PC-9 (cell line): Measurements from ENCODE around the gene CAPRIN1. TPM values are rescaled to one million over a fixed set of nuclear protein-coding genes. Genes with fewer than 3 reads are reported as not detected.
"Not testable (repeated sequence)": the region's sequence is repeated elsewhere in the genome, so short reads cannot be mapped to it uniquely, and the experiment has no call there.

Experiments
- BruUV-seq: library from RNA; stranded (reverse); fragments of 400-500 nt; replicated peaks from 2 replicates; lab custom pipeline; 2021; lab: Mats Ljungman, UMichigan
- CTCF ChIA-PET: fragments of 300-600 bp; sonication (Branson Sonifier 250); formaldehyde crosslinking; loops from one replicate; lab custom pipeline; 2022; ENCODE audit warnings: antibody characterized with exemption; lab: Charles Lee
- POLR2A ChIA-PET: fragments of 300-600 bp; sonication (Branson Sonifier 250); formaldehyde crosslinking; loops from one replicate; lab custom pipeline; 2022; ENCODE audit warnings: antibody characterized with exemption; ENCODE audit not compliant: unreplicated experiment; lab: Charles Lee
- DNase-seq, 2 experiments: peaks; one replicate each; pipeline versions ENCODE4 v3.0.0 to v3.0.0-alpha.2; 2015 to 2022; ENCODE audit warnings: mixed read lengths in 1 of 2
- H2AFZ ChIP-seq: fragments of 200-600 bp; sonication (generic); 2 replicates; pipeline ENCODE4 v1.8.1; 2017; ENCODE audit warnings: antibody characterized with exemption
- H3F3A ChIP-seq: fragments of 200-600 bp; sonication (generic); 2 replicates; pipeline ENCODE4 v1.8.1; 2017; ENCODE audit warnings: antibody characterized with exemption, mild to moderate bottlenecking, low read depth; ENCODE audit not compliant: insufficient read depth
- H3K27ac ChIP-seq: fragments of 200-600 bp; sonication (generic); 2 replicates; pipeline ENCODE4 v1.6.1; 2016; ENCODE audit warnings: mixed run types
- H3K27me3 ChIP-seq: fragments of 200-600 bp; sonication (generic); 2 replicates; pipeline ENCODE4 v1.6.1; 2016; ENCODE audit warnings: low read depth, mixed run types; ENCODE audit not compliant: insufficient read depth
- H3K36me3 ChIP-seq: fragments of 200-600 bp; sonication (generic); 2 replicates; pipeline ENCODE4 v1.6.1; 2016; ENCODE audit warnings: low read depth, mixed run types
- H3K4me1 ChIP-seq: fragments of 200-600 bp; sonication (generic); replicated peaks from 2 replicates; pipeline ENCODE4 v1.6.1; 2016; ENCODE audit warnings: mixed run types; ENCODE audit not compliant: insufficient read depth
- H3K4me2 ChIP-seq: fragments of 200-600 bp; sonication (generic); 2 replicates; pipeline ENCODE4 v1.6.1; 2017; ENCODE audit warnings: mixed run types
- H3K4me3 ChIP-seq: fragments of 200-600 bp; sonication (generic); 2 replicates; pipeline ENCODE4 v1.6.1; 2016; ENCODE audit warnings: mixed run types
- H3K79me2 ChIP-seq: fragments of 200-600 bp; sonication (generic); 2 replicates; pipeline ENCODE4 v1.6.1; 2017; ENCODE audit warnings: low read depth, mixed run types
- H3K9me2 ChIP-seq: fragments of 200-600 bp; sonication (generic); 2 replicates; pipeline ENCODE4 v1.8.1; 2017; ENCODE audit warnings: mild to moderate bottlenecking; ENCODE audit not compliant: insufficient read depth
- H3K9me3 ChIP-seq: fragments of 200-600 bp; sonication (generic); 2 replicates; pipeline ENCODE4 v1.8.1; 2016; ENCODE audit warnings: low read depth; ENCODE audit not compliant: insufficient read depth
- H4K20me1 ChIP-seq: fragments of 200-600 bp; sonication (generic); 2 replicates; pipeline ENCODE4 v1.8.1; 2017; ENCODE audit not compliant: insufficient read depth
- CTCF ChIP-seq: fragments of 200-600 bp; sonication (generic); conservative IDR thresholded peaks from 2 replicates; pipeline ENCODE4 v1.6.1; 2017; ENCODE audit warnings: mixed run types, antibody characterized with exemption, mild to moderate bottlenecking, moderate library complexity
- EZH2 ChIP-seq: fragments of 200-600 bp; sonication (generic); IDR thresholded peaks from 2 replicates; pipeline ENCODE4 v1.8.0; 2017; ENCODE audit warnings: antibody characterized with exemption, low read depth
- intact Hi-C: fragments of 100-400 bp; cut with micrococcal nuclease; formaldehyde crosslinking; loops from one replicate; pipeline ENCODE4 v1.10.0; 2022; ENCODE audit not compliant: unreplicated experiment
- total RNA-seq: library from RNA; stranded (reverse); gene quantifications from 2 replicates; pipeline ENCODE4 v1.2.3, GENCODE V29; 2021

The CAPRIN1 gene
- total RNA-seq, 1 experiment from 2014 or later: 289 TPM

- intact Hi-C loops: no loop called here
- no peaks in the 10 kb centered on the region for H3K9me3 ChIP-seq
- no peaks in the 10 kb centered on the region for H3K9me2 ChIP-seq
- H3K4me3 ChIP-seq: no peak overlapping the region
- POLR2A ChIA-PET: no interaction called here
- CTCF ChIA-PET: interaction anchor here (0.6 kb wide), 1 partner anchor 272 kb away, joined by 8 read pairs; no protein-coding TSS in a partner anchor
- no peak overlapping the region for H3K4me2 ChIP-seq
- H3K36me3 ChIP-seq: peaks cover 81% of the 10 kb centered on the region
- H3F3A ChIP-seq: peaks cover 60% of the 10 kb centered on the region
- no peaks in the 10 kb centered on the region for H3K27me3 ChIP-seq
- peaks cover 39% of the 10 kb centered on the region for H4K20me1 ChIP-seq
- DNase-seq: no peak
- TF ChIP-seq EZH2 (no peak), CTCF (no peak)
- H2AFZ ChIP-seq: no peak overlapping the region
- peaks cover 38% of the 10 kb centered on the region for H3K79me2 ChIP-seq
- no TSS peak for BruUV-seq
- no peak overlapping the region for H3K27ac ChIP-seq
- H3K4me1 ChIP-seq: no peaks in the 10 kb centered on the region
These were observed 35.2 kb downstream of the CAPRIN1 start for GRCh38 chr11:34086554-34087283.

- H3K9me3 ChIP-seq: no peaks in the 10 kb centered on the region
- peaks cover 46% of the 10 kb centered on the region for H4K20me1 ChIP-seq
- H3K27me3 ChIP-seq: no peaks in the 10 kb centered on the region
- H3K36me3 ChIP-seq: peaks cover 80% of the 10 kb centered on the region
- BruUV-seq: no TSS peak
- POLR2A ChIA-PET: no interaction called here
- CTCF ChIA-PET: no interaction called here
- H3K27ac ChIP-seq: no peak overlapping the region
- H3F3A ChIP-seq: peaks cover 64% of the 10 kb centered on the region
- DNase-seq: no peak
- H3K4me3 ChIP-seq: no peak overlapping the region
- no peaks in the 10 kb centered on the region for H3K4me1 ChIP-seq
- H2AFZ ChIP-seq: no peak overlapping the region
- no peak overlapping the region for H3K4me2 ChIP-seq
- no peaks in the 10 kb centered on the region for H3K9me2 ChIP-seq
- TF ChIP-seq EZH2 (no peak), CTCF (no peak)
- peaks cover 6% of the 10 kb centered on the region; the same call in 1 of the 2 replicates for H3K79me2 ChIP-seq
- intact Hi-C loops: loop anchor here (5.0 kb wide), 1 partner anchor 235 kb away; no protein-coding TSS in a partner anchor
These were observed 40.3 kb downstream of the CAPRIN1 start for GRCh38 chr11:34091825-34092224.

- POLR2A ChIA-PET, H3K4me3 ChIP-seq: not testable (repeated sequence)
- H3K36me3 ChIP-seq: peaks cover 92% of the 10 kb centered on the region
These were observed 43.4 kb downstream of the CAPRIN1 start for GRCh38 chr11:34094900-34095299.

More at GRCh38 chr11:34094900-34095299, 43.4 kb downstream of the CAPRIN1 start:
- intact Hi-C loops: loop anchor here (5.0 kb wide), 1 partner anchor 238 kb away; no protein-coding TSS in a partner anchor
- H3K4me2 ChIP-seq, H3K4me1 ChIP-seq, BruUV-seq, H2AFZ ChIP-seq, CTCF ChIA-PET, DNase-seq, H3K79me2 ChIP-seq, H3K27me3 ChIP-seq, H3K27ac ChIP-seq, H3K9me3 ChIP-seq, H3K9me2 ChIP-seq: not testable (repeated sequence)
- Histone ChIP-seq H3F3A (peaks cover 85% of the 10 kb centered on the region), H4K20me1 (peaks cover 43% of the 10 kb centered on the region)
